Hematopoietic multipotent progenitor cell treated with erythropoietin and hydrocortisone succinate and interleukin-3 and kit ligand, for 8 days (in vitro differentiated cells): ENCODE measurements around the gene SUCLG2.
"Not testable (repeated sequence)": the region's sequence is repeated elsewhere in the genome, so short reads cannot be mapped to it uniquely, and the experiment has no call there.

Experiments
- DNase-seq: peaks from one replicate; pipeline ENCODE4 v3.0.0-alpha.2; 2015

The SUCLG2 gene

GRCh38 chr3:67551361-67552016 is 102.9 kb downstream of the SUCLG2 start:
- no peak for DNase-seq

- no peak for DNase-seq
These were observed 103.9 kb downstream of the SUCLG2 start for GRCh38 chr3:67550541-67550940.

- not testable (repeated sequence) for DNase-seq
These were observed 111.7 kb downstream of the SUCLG2 start for GRCh38 chr3:67542502-67543250.

GRCh38 chr3:67540198-67540894 is 114.1 kb downstream of the SUCLG2 start:
- DNase-seq, result no peak

GRCh38 chr3:67537203-67537602 is 117.2 kb downstream of the SUCLG2 start:
- not testable (repeated sequence) for DNase-seq

- no peak for DNase-seq
These were observed 119.4 kb downstream of the SUCLG2 start for GRCh38 chr3:67535006-67535405.

GRCh38 chr3:67534594-67534993 is 119.8 kb downstream of the SUCLG2 start:
- DNase-seq, result no peak

- no peak for DNase-seq
These were observed 123.0 kb downstream of the SUCLG2 start for GRCh38 chr3:67531181-67532101.

- no peak for DNase-seq
These were observed 124.5 kb downstream of the SUCLG2 start for GRCh38 chr3:67529915-67530314.

- DNase-seq, result no peak
These were observed 125.1 kb downstream of the SUCLG2 start for GRCh38 chr3:67529337-67529736.

GRCh38 chr3:67526246-67526645 is 128.2 kb downstream of the SUCLG2 start:
- no peak for DNase-seq

GRCh38 chr3:67524046-67524445 is 130.4 kb downstream of the SUCLG2 start:
- no peak for DNase-seq

- no peak for DNase-seq
These were observed 132.3 kb downstream of the SUCLG2 start for GRCh38 chr3:67522081-67522480.

- no peak for DNase-seq
These were observed 133.3 kb downstream of the SUCLG2 start for GRCh38 chr3:67521053-67521646.

- DNase-seq, result no peak
These were observed 136.2 kb downstream of the SUCLG2 start for GRCh38 chr3:67518236-67518635.

GRCh38 chr3:67517781-67518180 is 136.6 kb downstream of the SUCLG2 start:
- no peak for DNase-seq

- no peak for DNase-seq
These were observed 137.9 kb downstream of the SUCLG2 start for GRCh38 chr3:67516496-67516895.

GRCh38 chr3:67515778-67516177 is 138.6 kb downstream of the SUCLG2 start:
- no peak for DNase-seq

GRCh38 chr3:67509471-67510075 is 144.8 kb downstream of the SUCLG2 start:
- no peak for DNase-seq

- no peak for DNase-seq
These were observed 146.8 kb downstream of the SUCLG2 start for GRCh38 chr3:67507584-67507983.

- DNase-seq, result no peak
These were observed 153.7 kb downstream of the SUCLG2 start for GRCh38 chr3:67500709-67501108.

- no peak for DNase-seq
These were observed 156.7 kb downstream of the SUCLG2 start for GRCh38 chr3:67497746-67498145.
